Loucy (cell line): ENCODE data around the gene P2RX1.

Source experiments
- H2AFZ ChIP-seq: fragments of 200-600 bp; sonication (generic); 2 replicates; pipeline ENCODE4 v1.6.0; 2016; ENCODE audit warnings: antibody characterized with exemption, mild to moderate bottlenecking, low read length, moderate library complexity
- H3F3A ChIP-seq: fragments of 200-600 bp; 2 replicates; pipeline ENCODE4 v1.6.0; 2016; ENCODE audit warnings: antibody characterized with exemption, low read depth, mild to moderate bottlenecking
- H3K27me3 ChIP-seq: fragments of 200-600 bp; sonication (generic); 2 replicates; pipeline ENCODE4 v1.6.1; 2014; ENCODE audit warnings: low read length, mild to moderate bottlenecking; ENCODE audit not compliant: insufficient read depth, poor library complexity, severe bottlenecking
- H3K36me3 ChIP-seq: fragments of 200-600 bp; sonication (generic); 2 replicates; pipeline ENCODE4 v1.6.1; 2016; ENCODE audit warnings: low read length; ENCODE audit not compliant: insufficient read depth
- H3K4me1 ChIP-seq: fragments of 200-600 bp; sonication (generic); 2 replicates; pipeline ENCODE4 v1.5.1; 2014; ENCODE audit warnings: low read length, mild to moderate bottlenecking; ENCODE audit not compliant: insufficient read depth, poor library complexity, severe bottlenecking
- H3K4me2 ChIP-seq: fragments of 200-600 bp; sonication (generic); 2 replicates; pipeline ENCODE4 v1.6.0; 2014; ENCODE audit warnings: antibody characterized with exemption, low read length, low read depth, mild to moderate bottlenecking; ENCODE audit not compliant: poor library complexity, severe bottlenecking
- H3K4me3 ChIP-seq: fragments of 200-600 bp; sonication (generic); 2 replicates; pipeline ENCODE4 v1.5.1; 2014; ENCODE audit warnings: low read length, mild to moderate bottlenecking, mixed read lengths; ENCODE audit not compliant: poor library complexity, severe bottlenecking
- H3K79me2 ChIP-seq: fragments of 200-600 bp; sonication (generic); 2 replicates; pipeline ENCODE4 v1.6.1; 2014; ENCODE audit warnings: low read length; ENCODE audit not compliant: insufficient read depth
- H3K9ac ChIP-seq: fragments of 200-600 bp; sonication (generic); 2 replicates; pipeline ENCODE4 v1.6.0; 2014; ENCODE audit warnings: mild to moderate bottlenecking, low read depth, low read length, moderate library complexity; ENCODE audit not compliant: poor library complexity, severe bottlenecking
- H3K9me2 ChIP-seq: fragments of 200-600 bp; sonication (generic); replicated peaks from 2 replicates; pipeline ENCODE4 v1.6.1; 2016; ENCODE audit warnings: low read depth, low read length, mixed read lengths
- H3K9me3 ChIP-seq: fragments of 200-600 bp; sonication (generic); 2 replicates; pipeline ENCODE4 v1.6.1; 2014; ENCODE audit warnings: mild to moderate bottlenecking, antibody characterized with exemption, low read length, low read depth; ENCODE audit not compliant: insufficient read depth
- H4K20me1 ChIP-seq: fragments of 200-600 bp; sonication (generic); 2 replicates; pipeline ENCODE4 v1.6.0; 2014; ENCODE audit warnings: antibody characterized with exemption, low read length, mild to moderate bottlenecking; ENCODE audit not compliant: insufficient read depth, poor library complexity, severe bottlenecking
- EZH2phosphoT487 ChIP-seq: fragments of 200-600 bp; IDR thresholded peaks from 2 replicates; pipeline ENCODE4 v1.6.1; 2018; ENCODE audit warnings: antibody characterized with exemption, mild to moderate bottlenecking, moderate library complexity, borderline replicate concordance
- TF ChIP-seq, protein P1 (sequence below): fragments of 200-600 bp; sonication (generic); conservative IDR thresholded peaks from 2 replicates; pipeline ENCODE4 v1.5.1; 2014; ENCODE audit warnings: mild to moderate bottlenecking, antibody characterized with exemption, low read length

P2RX1 gene

GRCh38 chr17:3943240-3943891 is 27.1 kb upstream of the P2RX1 start:
- Histone ChIP-seq H3K4me3 (no peak overlapping the region), H3F3A (peaks cover 3% of the 10 kb centered on the region; the same call in 1 of the 2 replicates), H3K4me1 (peaks cover 5% of the 10 kb centered on the region), H4K20me1 (peaks cover 24% of the 10 kb centered on the region), H3K9me3 (no peaks in the 10 kb centered on the region), H3K36me3 (peaks cover 88% of the 10 kb centered on the region; the same call in 1 of the 2 replicates), H3K4me2 (no peak overlapping the region), H3K9me2 (no peaks in the 10 kb centered on the region), H3K79me2 (peaks cover 6% of the 10 kb centered on the region; the same call in 1 of the 2 replicates), H3K27me3 (no peaks in the 10 kb centered on the region), H2AFZ (no peak overlapping the region), H3K9ac (no peak overlapping the region)
- TF ChIP-seq, protein P1, sequence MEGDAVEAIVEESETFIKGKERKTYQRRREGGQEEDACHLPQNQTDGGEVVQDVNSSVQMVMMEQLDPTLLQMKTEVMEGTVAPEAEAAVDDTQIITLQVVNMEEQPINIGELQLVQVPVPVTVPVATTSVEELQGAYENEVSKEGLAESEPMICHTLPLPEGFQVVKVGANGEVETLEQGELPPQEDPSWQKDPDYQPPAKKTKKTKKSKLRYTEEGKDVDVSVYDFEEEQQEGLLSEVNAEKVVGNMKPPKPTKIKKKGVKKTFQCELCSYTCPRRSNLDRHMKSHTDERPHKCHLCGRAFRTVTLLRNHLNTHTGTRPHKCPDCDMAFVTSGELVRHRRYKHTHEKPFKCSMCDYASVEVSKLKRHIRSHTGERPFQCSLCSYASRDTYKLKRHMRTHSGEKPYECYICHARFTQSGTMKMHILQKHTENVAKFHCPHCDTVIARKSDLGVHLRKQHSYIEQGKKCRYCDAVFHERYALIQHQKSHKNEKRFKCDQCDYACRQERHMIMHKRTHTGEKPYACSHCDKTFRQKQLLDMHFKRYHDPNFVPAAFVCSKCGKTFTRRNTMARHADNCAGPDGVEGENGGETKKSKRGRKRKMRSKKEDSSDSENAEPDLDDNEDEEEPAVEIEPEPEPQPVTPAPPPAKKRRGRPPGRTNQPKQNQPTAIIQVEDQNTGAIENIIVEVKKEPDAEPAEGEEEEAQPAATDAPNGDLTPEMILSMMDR: no peak
- TF ChIP-seq EZH2phosphoT487: no peak

DNA sequence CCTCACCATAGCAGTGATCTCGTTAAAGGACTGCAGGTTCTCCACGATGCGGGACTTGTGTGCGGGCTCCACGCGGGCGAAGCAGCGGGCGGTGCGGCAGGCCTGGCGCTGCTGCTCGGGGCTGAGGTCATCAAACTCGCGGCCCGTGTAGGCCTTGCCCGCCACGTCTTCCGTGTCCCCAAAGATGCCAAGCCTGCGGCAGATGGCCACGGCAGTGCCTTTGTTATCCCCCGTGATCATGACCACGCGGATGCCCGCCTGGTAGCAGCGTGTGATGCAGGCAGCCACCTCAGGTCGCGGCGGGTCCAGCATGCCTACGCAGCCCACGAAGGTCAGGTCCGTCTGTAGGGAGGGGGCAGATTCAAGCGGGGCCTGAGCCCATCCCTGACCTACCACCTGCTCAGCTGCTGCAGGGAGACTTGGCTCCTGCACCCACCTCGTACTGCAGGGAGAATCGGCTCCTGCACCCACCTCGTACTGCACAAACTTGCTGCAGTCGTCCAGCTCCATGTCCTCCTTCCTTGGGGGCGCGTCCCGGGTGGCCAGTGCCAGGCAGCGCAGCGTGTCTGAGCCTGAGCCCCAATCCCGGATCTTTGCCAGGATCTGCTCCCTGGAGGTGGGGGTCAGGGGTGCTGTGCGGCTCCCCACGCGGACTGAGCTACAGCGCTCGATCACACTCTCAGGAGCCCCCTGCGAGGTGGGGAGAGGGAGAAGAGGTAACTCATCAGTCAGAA is 24.9 kb upstream of the P2RX1 start:
- Histone ChIP-seq H2AFZ (no peak overlapping the region), H3K4me3 (no peak overlapping the region), H3K9me2 (no peaks in the 10 kb centered on the region), H3K4me1 (peaks cover 5% of the 10 kb centered on the region), H3F3A (peaks cover 3% of the 10 kb centered on the region; the same call in 1 of the 2 replicates), H3K36me3 (peaks cover 88% of the 10 kb centered on the region; the same call in 1 of the 2 replicates), H3K4me2 (no peak overlapping the region), H4K20me1 (peaks cover 23% of the 10 kb centered on the region), H3K9me3 (no peaks in the 10 kb centered on the region), H3K9ac (no peak overlapping the region), H3K27me3 (no peaks in the 10 kb centered on the region), H3K79me2 (peaks cover 6% of the 10 kb centered on the region; the same call in 1 of the 2 replicates)
- TF ChIP-seq, protein P1: no peak
- TF ChIP-seq EZH2phosphoT487: no peak

DNA sequence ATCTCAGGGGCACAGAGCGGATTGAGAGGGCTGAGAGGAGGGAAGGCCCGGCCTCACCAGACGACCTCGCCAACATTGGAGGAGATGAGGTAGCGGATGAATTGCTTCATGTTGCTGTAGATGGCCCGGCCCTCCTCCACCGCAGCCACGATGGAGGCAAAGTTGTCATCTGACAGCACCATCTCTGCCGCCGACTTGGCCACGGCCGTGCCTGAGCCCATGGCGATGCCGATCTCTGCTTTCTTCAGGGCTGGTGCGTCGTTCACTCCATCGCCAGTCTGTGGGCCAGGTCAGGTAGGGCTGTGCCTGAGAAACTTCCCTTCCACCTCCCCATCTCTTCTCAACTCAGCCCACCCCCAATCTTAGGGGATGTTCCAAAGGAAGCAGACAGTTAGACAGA is 21.1 kb upstream of the P2RX1 start:
- Histone ChIP-seq H3F3A (no peaks in the 10 kb centered on the region), H3K9me2 (no peaks in the 10 kb centered on the region), H3K4me3 (no peak overlapping the region), H3K9me3 (no peaks in the 10 kb centered on the region), H2AFZ (no peak overlapping the region), H3K36me3 (peaks cover 73% of the 10 kb centered on the region; the same call in 1 of the 2 replicates), H3K27me3 (no peaks in the 10 kb centered on the region), H4K20me1 (peaks cover 3% of the 10 kb centered on the region), H3K4me1 (no peaks in the 10 kb centered on the region), H3K79me2 (no peaks in the 10 kb centered on the region), H3K4me2 (no peak overlapping the region), H3K9ac (no peak overlapping the region)
- TF ChIP-seq EZH2phosphoT487: no peak
- TF ChIP-seq, protein P1: no peak
